Subcutaneous abdominal adipose tissue (tissue), 5 donors: ENCODE results near the gene FHOD1.

Experiments used
- H3K27ac ChIP-seq: one replicate; pipeline ENCODE4 v1.7.0; 2013; ENCODE audit warnings: low read depth, mild to moderate bottlenecking, inconsistent platforms, low read length, moderate library complexity
- H3K27me3 ChIP-seq, 5 donors: one replicate each; pipeline ENCODE4 v1.7.0; 2013; ENCODE audit warnings: low read length in 5 of 5, inconsistent platforms in 1 of 5; ENCODE audit not compliant: control insufficient read depth in 5 of 5, insufficient read depth in 4 of 5
- H3K36me3 ChIP-seq, 5 donors: one replicate each; pipeline ENCODE4 v1.7.0; 2013; ENCODE audit warnings: low read length in 5 of 5; ENCODE audit not compliant: control insufficient read depth in 5 of 5, insufficient read depth in 5 of 5
- H3K4me1 ChIP-seq, 5 donors: one replicate each; pipeline ENCODE4 v1.7.0; 2013; ENCODE audit warnings: low read length in 5 of 5, mild to moderate bottlenecking in 3 of 5, moderate library complexity in 1 of 5; ENCODE audit not compliant: control insufficient read depth in 5 of 5, insufficient read depth in 5 of 5
- H3K4me3 ChIP-seq, 5 donors: one replicate each; pipeline ENCODE4 v1.7.0; 2013; ENCODE audit warnings: low read length in 5 of 5, low read depth in 1 of 5
- H3K9ac ChIP-seq, 5 donors: one replicate each; pipeline ENCODE4 v1.7.0; 2013; ENCODE audit warnings: low read length in 5 of 5, mild to moderate bottlenecking in 4 of 5, moderate library complexity in 3 of 5
- H3K9me3 ChIP-seq, 5 donors: one replicate each; pipeline ENCODE4 v1.7.0; 2013; ENCODE audit warnings: low read length in 5 of 5; ENCODE audit not compliant: control insufficient read depth in 5 of 5
- donor health status: healthy.
- donor health status: healthy.
- donor health status: healthy.
- donor health status: healthy.
- donor health status: healthy.

Gene FHOD1

DNA sequence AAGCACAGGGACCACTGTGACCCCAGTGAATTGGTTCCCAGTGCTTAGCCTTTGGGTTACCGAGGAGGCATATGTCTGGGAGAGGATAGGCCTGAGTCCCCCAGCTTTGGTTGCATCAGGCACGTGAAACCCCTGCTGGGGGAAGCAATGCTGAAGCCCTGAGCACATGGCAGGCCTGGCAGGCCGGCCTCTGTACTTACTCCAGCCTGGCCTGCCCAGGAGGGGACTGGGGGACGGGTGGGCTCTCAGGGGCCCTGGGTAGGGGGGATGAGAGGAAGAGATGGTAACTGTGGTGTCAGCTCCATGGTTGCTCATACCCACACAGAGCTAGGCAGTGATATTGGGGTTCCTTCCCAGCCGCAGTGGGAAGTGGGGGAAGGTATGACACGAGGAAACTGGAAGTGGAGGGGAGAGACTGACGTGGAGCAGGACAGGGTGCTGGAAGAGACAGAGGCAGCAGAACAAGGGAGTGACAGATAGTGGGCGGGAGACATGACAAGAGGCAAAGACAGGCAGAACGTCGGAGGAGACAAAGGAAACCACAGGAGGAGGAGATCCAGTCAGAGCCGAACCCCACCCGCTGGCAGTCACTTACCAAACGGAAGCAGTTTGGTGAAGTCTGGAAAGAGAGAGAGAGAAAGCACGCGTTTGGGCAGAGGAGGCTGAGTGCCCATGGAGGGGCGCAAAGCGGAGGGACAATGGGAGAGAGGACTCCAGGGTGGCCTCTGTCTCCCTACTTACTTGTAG, 11.3 kb downstream of the FHOD1 start:
- H3K4me3 ChIP-seq = no peak overlapping the region
- peaks cover 0 to 83% (median 71%) of the 10 kb centered on the region in 5 donors for H3K36me3 ChIP-seq
- H3K9me3 ChIP-seq = no peaks in the 10 kb centered on the region
- H3K9ac ChIP-seq = no peak overlapping the region
- H3K4me1 ChIP-seq = peaks cover 6 to 18% (median 11%) of the 10 kb centered on the region in 5 donors
- no peaks in the 10 kb centered on the region for H3K27me3 ChIP-seq
- no peak overlapping the region for H3K27ac ChIP-seq

GRCh38 chr16:67234180-67234597, 13.1 kb downstream of the FHOD1 start:
- Histone ChIP-seq H3K4me3 (no peak overlapping the region), H3K9me3 (no peaks in the 10 kb centered on the region), H3K4me1 (peaks cover 0 to 1% (median 0%) of the 10 kb centered on the region in 5 donors), H3K9ac (no peak overlapping the region), H3K27ac (no peak overlapping the region), H3K27me3 (no peaks in the 10 kb centered on the region), H3K36me3 (peaks cover 0 to 92% (median 81%) of the 10 kb centered on the region in 5 donors)

- H3K27me3 ChIP-seq = no peaks in the 10 kb centered on the region
Observed at GRCh38 chr16:67233596-67233995, 13.7 kb downstream of the FHOD1 start.

GRCh38 chr16:67230809-67231660, 16.2 kb downstream of the FHOD1 start:
- H3K27me3 ChIP-seq = no peaks in the 10 kb centered on the region
- no peak overlapping the region for H3K9ac ChIP-seq
- H3K9me3 ChIP-seq = no peaks in the 10 kb centered on the region
- peaks cover 8 to 22% (median 19%) of the 10 kb centered on the region in 5 donors for H3K4me1 ChIP-seq
- peaks cover 0 to 75% (median 64%) of the 10 kb centered on the region in 5 donors for H3K36me3 ChIP-seq
- H3K4me3 ChIP-seq = no peak overlapping the region
- no peak overlapping the region for H3K27ac ChIP-seq

More at GRCh38 chr16:67233596-67233995, 13.7 kb downstream of the FHOD1 start:
- Histone ChIP-seq H3K4me3 (no peak overlapping the region), H3K9ac (no peak overlapping the region), H3K27ac (no peak overlapping the region), H3K36me3 (peaks cover 0 to 92% (median 81%) of the 10 kb centered on the region in 5 donors), H3K9me3 (no peaks in the 10 kb centered on the region), H3K4me1 (no peaks in the 10 kb centered on the region)

GRCh38 chr16:67229906-67230808, 17.1 kb downstream of the FHOD1 start:
- Histone ChIP-seq H3K4me3 (no peak overlapping the region), H3K27ac (no peak overlapping the region), H3K9me3 (no peaks in the 10 kb centered on the region), H3K4me1 (peaks cover 8 to 30% (median 22%) of the 10 kb centered on the region in 5 donors), H3K27me3 (no peaks in the 10 kb centered on the region), H3K9ac (no peak overlapping the region), H3K36me3 (peaks cover 0 to 66% (median 58%) of the 10 kb centered on the region in 5 donors)

GRCh38 chr16:67228905-67229304, 18.4 kb downstream of the FHOD1 start:
- no peaks in the 10 kb centered on the region for H3K9me3 ChIP-seq
- no peak overlapping the region for H3K9ac ChIP-seq
- peaks cover 8 to 41% (median 22%) of the 10 kb centered on the region in 5 donors for H3K4me1 ChIP-seq
- H3K4me3 ChIP-seq = no peak overlapping the region
- H3K27me3 ChIP-seq = no peaks in the 10 kb centered on the region
- H3K27ac ChIP-seq = no peak overlapping the region
- H3K36me3 ChIP-seq = peaks cover 0 to 54% (median 51%) of the 10 kb centered on the region in 5 donors

GRCh38 chr16:67228034-67228785, 19.1 kb downstream of the FHOD1 start:
- Histone ChIP-seq H3K36me3 (peaks cover 0 to 53% (median 46%) of the 10 kb centered on the region in 5 donors), H3K9me3 (no peaks in the 10 kb centered on the region), H3K27ac (no peak overlapping the region), H3K27me3 (no peaks in the 10 kb centered on the region), H3K9ac (peak overlapping the region; percentile 87 to 95 (median 88)), H3K4me3 (peak overlapping the region; percentile 81 to 99 (median 92)), H3K4me1 (peaks cover 8 to 47% (median 22%) of the 10 kb centered on the region in 5 donors)

DNA sequence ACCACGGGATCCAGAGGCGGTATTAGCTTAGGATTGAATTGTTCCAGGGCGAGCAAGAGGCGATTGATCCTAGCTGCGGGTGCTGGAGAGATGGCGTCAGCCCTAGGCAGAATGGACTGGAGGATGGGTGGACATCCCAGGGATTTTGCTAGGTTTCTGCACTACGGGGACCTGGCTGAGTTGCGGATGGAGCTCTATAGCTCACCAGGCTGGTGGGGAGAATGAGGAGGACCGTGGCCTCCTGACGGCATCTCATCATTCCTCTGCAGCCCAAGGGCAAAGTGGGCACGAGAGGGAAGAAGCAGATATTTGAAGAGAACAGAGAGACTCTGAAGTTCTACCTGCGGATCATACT, 19.7 kb downstream of the FHOD1 start:
- no peaks in the 10 kb centered on the region for H3K9me3 ChIP-seq
- H3K4me1 ChIP-seq = peaks cover 8 to 52% (median 22%) of the 10 kb centered on the region in 5 donors
- H3K36me3 ChIP-seq = peaks cover 0 to 53% (median 43%) of the 10 kb centered on the region in 5 donors
- H3K27me3 ChIP-seq = no peaks in the 10 kb centered on the region
- H3K4me3 ChIP-seq = peak overlapping the region; percentile 81 to 99 (median 92)
- peak overlapping the region; percentile 87 to 95 (median 88) for H3K9ac ChIP-seq
- H3K27ac ChIP-seq = peak overlapping the region; percentile 86
